Lung (tissue), 12 donors: ENCODE results near the gene GRK3. TPM values are rescaled to one million over a fixed set of nuclear protein-coding genes. Genes with fewer than 3 reads are reported as not detected.
"Not testable (repeated sequence)": the region's sequence is repeated elsewhere in the genome, so short reads cannot be mapped to it uniquely, and the experiment has no call there.

Source experiments
- ATAC-seq: fragments of 200-7000 bp; cut with Tn5 transposase; one replicate; pipeline ENCODE4 v1.9.1; 2020; ENCODE audit warnings: moderate number of reproducible peaks; ENCODE audit not compliant: insufficient read depth, low FRiP score
- DNase-seq, 3 donors: peaks; one replicate each; pipeline ENCODE4 v3.0.0-alpha.2; 2013 to 2017
- H3K27ac ChIP-seq, 2 donors: one replicate each; pipeline ENCODE4 v1.5.1; 2013; ENCODE audit warnings: mild to moderate bottlenecking in 2 of 2, moderate library complexity in 2 of 2, control low read depth in 1 of 2, inconsistent platforms in 1 of 2, low read depth in 1 of 2, low read length in 1 of 2
- H3K27me3 ChIP-seq, 3 donors: one replicate each; pipeline ENCODE4 v1.5.1; 2013; ENCODE audit warnings: low read length in 2 of 3; ENCODE audit not compliant: control insufficient read depth in 3 of 3, insufficient read depth in 3 of 3
- H3K36me3 ChIP-seq, 4 donors: one replicate each; pipeline ENCODE4 v1.5.1; 2013; ENCODE audit warnings: low read length in 4 of 4, mild to moderate bottlenecking in 1 of 4, moderate library complexity in 1 of 4; ENCODE audit not compliant: control insufficient read depth in 4 of 4, insufficient read depth in 4 of 4
- H3K4me1 ChIP-seq, 5 donors: one replicate each; pipeline ENCODE4 v1.5.1; 2013; ENCODE audit warnings: low read length in 5 of 5, mild to moderate bottlenecking in 2 of 5, moderate library complexity in 1 of 5; ENCODE audit not compliant: control insufficient read depth in 5 of 5, insufficient read depth in 5 of 5
- H3K4me3 ChIP-seq: one replicate; pipeline ENCODE4 v1.5.1; 2013; ENCODE audit warnings: mild to moderate bottlenecking, control low read depth, moderate library complexity
- H3K9ac ChIP-seq, 2 donors: one replicate each; pipeline ENCODE4 v1.5.1; 2013; ENCODE audit warnings: low read length in 2 of 2, control low read depth in 1 of 2; ENCODE audit not compliant: insufficient read depth in 1 of 2
- H3K9me3 ChIP-seq, 4 donors: one replicate each; pipeline ENCODE4 v1.5.1; 2013; ENCODE audit warnings: low read length in 3 of 4, mild to moderate bottlenecking in 1 of 4, moderate library complexity in 1 of 4; ENCODE audit not compliant: control insufficient read depth in 4 of 4, insufficient read depth in 3 of 4
- CTCF ChIP-seq: IDR thresholded peaks from 2 replicates; pipeline ENCODE4 v1.5.1; 2012; ENCODE audit warnings: mild to moderate bottlenecking; ENCODE audit errors: control extremely low read depth, extremely low read depth
- WGBS, 2 donors: extraction: QIAGEN DNeasy Blood & Tissue Kit; methylation state at CpG; one replicate each; pipeline ENCODE4 v1.1.7; 2013; 5-methylcytosine and 5-hydroxymethylcytosine counted together
- polyA plus RNA-seq, 2 donors: library from polyadenylated mRNA; stranded (reverse); fragments of 200-250 nt; gene quantifications; one replicate each; pipeline ENCODE4 v1.2.1, GENCODE V29; 2013
- total RNA-seq, 2 donors: library from RNA; depleted of rRNA in 1 of 2; stranded (reverse); fragments of >200 nt in 1 of 2; gene quantifications; one replicate each; pipeline ENCODE4 v1.2.1, GENCODE V29; 2014 to 2021
- donor health status: control.
- donor health status: control.
- donor health status: Bipolar disorder and iron deficiency.
- donor health status: healthy.
- donor health status: DM: yes; HTN: yes; CAD: no.

Gene GRK3
- total and polyA plus RNA-seq, 4 donors: 5.0 to 27.3 (median 18.0) TPM

GRCh38 chr22:25546242-25546641, 18.2 kb upstream of the GRK3 start:
- no peaks in the 10 kb centered on the region for H3K36me3 ChIP-seq
- no peak overlapping the region for H3K27ac ChIP-seq
- H3K27me3 ChIP-seq: no peaks in the 10 kb centered on the region
- H3K9me3 ChIP-seq: no peaks in the 10 kb centered on the region
- WGBS, 2 donors: 56 to 68% methylated on average over 2 of the region's 2 CpGs
- no peak for DNase-seq
- no peak for TF ChIP-seq CTCF
- H3K4me1 ChIP-seq: no peaks in the 10 kb centered on the region
- no peak overlapping the region for H3K9ac ChIP-seq
- ATAC-seq: no peak
- no peak overlapping the region for H3K4me3 ChIP-seq

- ATAC-seq (no peak), DNase-seq (no peak)
- Histone ChIP-seq H3K4me1 (no peaks in the 10 kb centered on the region), H3K9ac (no peak overlapping the region), H3K9me3 (no peaks in the 10 kb centered on the region), H3K27ac (no peak overlapping the region), H3K4me3 (no peak overlapping the region), H3K36me3 (no peaks in the 10 kb centered on the region), H3K27me3 (no peaks in the 10 kb centered on the region)
- WGBS, 2 donors: 56 to 66% methylated on average over 4 of the region's 4 CpGs
- TF ChIP-seq CTCF: no peak
Observed at GRCh38 chr22:25546751-25547150, 17.7 kb upstream of the GRK3 start.

GRCh38 chr22:25548866-25549464, 15.5 kb upstream of the GRK3 start:
- WGBS, 2 donors: 70 to 71% methylated on average over 10 of the region's 10 CpGs
- TF ChIP-seq CTCF: no peak
- no peaks in the 10 kb centered on the region for H3K27me3 ChIP-seq
- peaks cover 0 to under 1% (median 0%) of the 10 kb centered on the region in 5 donors for H3K4me1 ChIP-seq
- no peak for ATAC-seq
- no peaks in the 10 kb centered on the region for H3K9me3 ChIP-seq
- no peak overlapping the region for H3K9ac ChIP-seq
- no peaks in the 10 kb centered on the region for H3K36me3 ChIP-seq
- H3K27ac ChIP-seq: no peak overlapping the region
- H3K4me3 ChIP-seq: no peak overlapping the region
- DNase-seq: no peak

GRCh38 chr22:25551396-25551795, 13.1 kb upstream of the GRK3 start:
- no peak overlapping the region for H3K4me3 ChIP-seq
- WGBS, 2 donors: 53 to 67% methylated on average over 1 of the region's 1 CpG

GRCh38 chr22:25552405-25552804, 12.1 kb upstream of the GRK3 start:
- H3K9ac ChIP-seq, H3K4me1 ChIP-seq, H3K9me3 ChIP-seq, H3K4me3 ChIP-seq, ATAC-seq, DNase-seq, H3K27ac ChIP-seq, H3K27me3 ChIP-seq, H3K36me3 ChIP-seq: not testable (repeated sequence)
- WGBS, 2 donors: 82 to 88% methylated on average over 1 of the region's 1 CpG

More at GRCh38 chr22:25551396-25551795, 13.1 kb upstream of the GRK3 start:
- Histone ChIP-seq H3K9me3 (no peaks in the 10 kb centered on the region), H3K9ac (no peak overlapping the region), H3K27me3 (no peaks in the 10 kb centered on the region), H3K36me3 (no peaks in the 10 kb centered on the region), H3K27ac (no peak overlapping the region), H3K4me1 (peaks cover 0 to 6% (median 0%) of the 10 kb centered on the region in 5 donors)
- DNase-seq: no peak
- TF ChIP-seq CTCF: no peak
- ATAC-seq: no peak
